GM21423 (cell line): ENCODE data around the gene LYPD4.

Source experiments
- ATAC-seq: cut with Tn5 transposase; IDR thresholded peaks from one replicate; pipeline ENCODE4 v1.9.1; 2021; ENCODE audit warnings: mild to moderate bottlenecking, moderate library complexity; ENCODE audit not compliant: unreplicated experiment

LYPD4 gene

DNA sequence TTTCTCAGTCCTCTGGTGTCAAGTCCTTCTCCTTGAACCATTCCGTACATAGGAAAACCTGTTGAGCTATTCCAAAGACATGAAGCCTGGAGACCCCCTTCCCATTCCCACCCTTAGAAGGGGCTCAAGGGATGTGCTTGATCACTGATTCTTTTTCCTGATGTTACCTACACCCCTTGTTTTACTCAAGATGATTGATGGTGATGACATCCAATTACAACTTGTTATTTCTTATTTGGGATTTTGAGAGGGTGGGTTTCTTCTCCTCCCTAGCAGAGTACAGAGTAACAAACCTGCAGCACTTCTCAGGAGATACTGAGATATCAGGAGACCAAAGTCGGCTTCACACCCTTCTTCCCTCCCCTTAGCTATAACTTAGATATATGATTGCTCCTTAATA, 8.9 kb upstream of the LYPD4 start:
- ATAC-seq, result no peak

GRCh38 chr19:41851456-41851855, 7.0 kb upstream of the LYPD4 start:
- ATAC-seq, result no peak

- no peak for ATAC-seq
These were observed 5.9 kb upstream of the LYPD4 start for GRCh38 chr19:41850381-41850780.

DNA sequence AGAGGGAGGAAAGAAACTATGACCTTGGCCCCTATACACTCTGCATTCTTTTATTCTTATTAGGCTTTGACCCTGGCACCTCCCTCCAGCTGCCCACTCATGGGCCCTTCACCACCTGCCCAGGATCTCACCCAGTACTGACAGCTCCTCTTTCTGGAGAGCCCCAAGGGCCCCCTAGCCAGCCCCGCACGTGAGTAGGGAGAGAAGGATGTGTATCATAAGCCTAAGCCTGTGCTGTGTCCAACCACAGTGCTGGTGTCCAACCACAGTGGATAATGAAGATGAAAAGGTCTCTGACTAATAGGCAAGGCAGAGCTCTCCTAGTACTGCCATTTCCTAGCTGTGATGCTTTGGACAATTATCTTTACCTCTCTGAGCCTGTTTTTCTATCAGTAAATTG, 4.6 kb upstream of the LYPD4 start:
- no peak for ATAC-seq

DNA sequence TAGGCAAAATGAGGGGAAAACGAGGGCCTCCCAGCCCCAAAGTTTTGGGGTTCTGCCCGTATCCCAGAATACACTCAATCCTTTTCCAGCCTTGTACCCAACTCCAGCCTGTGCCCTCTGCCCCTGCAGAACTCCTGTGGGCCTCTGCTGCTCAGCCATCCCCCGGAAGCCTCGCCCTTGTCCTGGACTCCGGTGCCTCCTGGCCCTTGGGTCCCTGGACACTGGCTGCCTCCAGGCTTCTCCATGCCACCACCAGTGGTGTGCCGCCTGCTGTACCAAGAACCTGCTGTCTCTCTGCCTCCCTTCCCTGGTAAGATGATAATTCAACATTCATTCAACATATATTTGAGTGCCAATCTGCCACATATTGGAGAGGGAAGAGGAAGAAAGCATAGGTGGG, 4.2 kb upstream of the LYPD4 start:
- no peak for ATAC-seq

- no peak for ATAC-seq
These were observed 3.0 kb upstream of the LYPD4 start for GRCh38 chr19:41847351-41848105.

GRCh38 chr19:41845051-41845590, 638 bp upstream of the LYPD4 start:
- no peak for ATAC-seq

GRCh38 chr19:41845001-41845050, 343 bp upstream of the LYPD4 start, which contains the start of gene DMRTC2:
Gene DMRTC2, plus strand, starts transcription at chr19:41845042. Its CDS starts 2,387 bp downstream, at chr19:41847429.
- no peak for ATAC-seq

GRCh38 chr19:41843371-41843770, 1.1 kb downstream of the LYPD4 start:
- ATAC-seq, result no peak

GRCh38 chr19:41839211-41839610, 5.3 kb downstream of the LYPD4 start:
- ATAC-seq, result no peak

DNA sequence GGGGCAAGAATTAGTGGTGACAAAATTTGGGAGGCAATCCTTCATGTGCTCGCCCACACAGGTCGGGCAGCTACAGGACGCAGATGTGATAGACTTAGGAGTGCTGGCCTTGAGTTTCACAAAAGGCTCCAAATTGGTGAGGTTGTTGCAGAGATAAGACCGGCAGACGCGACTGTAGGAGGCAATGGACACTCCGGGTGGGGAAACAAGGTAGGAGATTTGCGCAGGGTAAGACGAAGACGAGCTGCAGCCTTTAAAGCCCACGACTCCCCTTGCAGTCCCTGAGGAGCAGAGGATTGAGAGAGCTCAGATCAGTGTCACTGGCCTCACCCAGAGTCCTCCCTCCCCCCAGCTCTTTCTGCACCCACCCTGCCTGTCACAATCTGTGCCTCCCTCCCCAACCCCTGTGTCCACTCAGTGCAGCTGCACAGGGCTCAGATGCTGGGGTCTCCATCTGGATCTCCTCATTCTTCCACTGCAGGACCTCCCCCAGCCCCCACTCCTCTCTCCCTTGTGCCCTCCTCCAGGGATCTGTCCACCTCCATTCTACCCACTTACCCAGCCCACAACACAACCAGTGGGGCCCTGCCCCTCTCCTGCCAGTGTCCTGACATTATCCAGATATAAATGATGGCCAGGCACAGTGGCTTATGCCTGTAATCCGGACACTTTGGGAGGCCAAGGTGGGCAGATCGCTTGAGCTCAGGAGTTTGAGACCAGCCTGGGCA, 6.3 kb downstream of the LYPD4 start:
- ATAC-seq, result no peak

- no peak for ATAC-seq
These were observed 23.3 kb downstream of the LYPD4 start for GRCh38 chr19:41821003-41821735.

GRCh38 chr19:41816761-41817160, 27.7 kb downstream of the LYPD4 start:
- ATAC-seq, result no peak

- no peak for ATAC-seq
These were observed 29.2 kb downstream of the LYPD4 start for GRCh38 chr19:41815301-41815700.

DNA sequence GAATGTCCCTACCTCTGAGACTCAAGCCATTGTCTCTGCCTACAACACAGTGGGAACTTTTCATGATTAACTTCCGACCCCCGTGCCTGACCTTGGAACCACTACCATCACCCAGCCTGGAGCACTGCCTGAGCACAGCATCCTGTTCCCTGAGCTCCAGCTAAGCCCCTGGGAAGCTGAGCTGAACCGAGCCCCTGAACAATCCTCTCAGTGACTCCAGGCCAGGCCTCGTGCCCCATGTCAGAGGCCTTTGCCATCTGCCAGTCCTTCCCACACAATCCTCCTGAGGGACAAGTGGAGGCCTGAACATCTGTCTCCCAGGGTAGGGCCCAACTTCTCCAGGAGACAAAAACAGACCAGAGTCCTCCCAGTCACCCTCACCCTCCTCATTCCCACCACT, 30.6 kb downstream of the LYPD4 start:
- no peak for ATAC-seq

DNA sequence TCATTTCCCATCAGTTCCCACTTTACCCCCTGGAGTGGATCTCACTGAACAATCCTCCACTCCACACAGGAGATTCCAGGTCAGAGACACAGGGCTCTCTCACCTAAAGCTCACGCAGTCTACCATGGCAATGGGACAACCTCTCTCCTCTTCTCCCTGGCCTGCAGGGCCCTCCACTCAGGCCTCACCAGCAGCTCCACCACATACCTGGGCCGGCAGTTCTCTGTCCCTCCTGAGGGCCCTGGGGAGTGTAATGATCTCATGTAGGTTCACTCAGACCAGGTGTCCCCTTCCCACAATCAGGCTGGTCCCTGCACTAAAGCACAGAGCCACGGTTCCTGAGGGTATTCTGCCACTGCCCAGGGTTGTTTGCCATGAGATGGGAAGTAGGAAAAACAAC, 32.5 kb downstream of the LYPD4 start:
- ATAC-seq, result no peak

- no peak for ATAC-seq
These were observed 33.4 kb downstream of the LYPD4 start for GRCh38 chr19:41811036-41811435.

DNA sequence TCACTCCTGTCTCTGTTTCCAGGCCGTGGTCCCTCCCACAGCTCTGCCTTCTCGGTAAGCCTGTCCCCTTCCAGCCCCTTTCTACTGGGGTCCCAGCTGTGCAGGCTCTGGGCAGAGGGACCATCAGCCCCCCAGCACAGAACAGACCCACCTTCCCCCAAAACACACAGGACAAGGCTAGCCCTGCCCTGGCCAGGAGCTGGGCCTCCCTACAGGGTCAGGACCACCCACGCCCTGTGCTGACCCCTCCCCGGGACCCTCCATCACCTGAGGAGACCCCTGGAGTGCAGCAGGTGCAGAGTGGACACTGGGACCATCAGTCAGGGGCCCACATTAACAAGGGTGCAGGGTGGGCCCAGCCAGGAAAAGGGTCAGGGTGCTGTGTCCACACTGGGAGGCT, 34.2 kb downstream of the LYPD4 start:
- no peak for ATAC-seq

DNA sequence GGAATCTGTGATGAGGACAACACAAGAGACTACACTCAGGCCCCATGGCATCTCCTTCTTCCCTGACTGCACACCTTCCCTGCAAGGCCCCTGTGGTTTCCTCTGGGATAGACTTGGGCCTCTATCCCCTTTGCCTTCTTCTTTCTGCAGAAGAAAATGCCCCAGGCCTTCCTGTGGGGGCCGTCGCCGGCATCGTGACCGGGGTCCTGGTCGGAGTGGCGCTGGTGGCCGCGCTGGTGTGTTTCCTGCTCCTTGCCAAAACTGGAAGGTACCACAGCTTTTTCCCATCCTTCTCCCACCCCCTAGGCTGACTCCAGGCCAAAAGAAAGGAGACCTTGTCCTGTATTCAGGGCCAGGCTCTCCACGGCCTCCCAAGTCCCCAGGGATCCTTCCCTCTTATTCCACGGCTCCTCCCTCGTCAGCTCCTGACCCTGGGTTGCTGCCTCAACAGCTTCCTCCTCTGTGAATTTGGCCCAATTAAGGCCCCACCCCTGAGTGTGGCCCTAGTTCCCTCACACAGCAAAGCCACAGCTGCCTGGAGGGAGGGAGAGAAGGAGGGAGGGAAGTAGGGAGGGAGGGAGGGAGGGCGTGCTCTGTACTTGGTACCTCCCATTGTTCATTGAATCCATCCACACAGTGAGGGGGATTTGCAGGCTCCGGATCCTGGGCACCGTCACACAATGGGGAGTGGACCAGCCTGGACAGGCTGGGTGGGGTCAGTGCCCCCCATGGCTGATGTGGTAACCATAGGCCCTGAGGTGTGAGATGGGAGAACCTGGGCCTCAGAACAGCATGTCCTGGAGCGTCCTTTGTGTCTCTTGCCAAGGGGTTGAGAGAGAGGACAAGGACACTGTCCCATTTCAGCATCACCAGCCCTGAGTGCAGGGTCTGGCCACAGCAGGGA, 35.6 kb downstream of the LYPD4 start:
- no peak for ATAC-seq

DNA sequence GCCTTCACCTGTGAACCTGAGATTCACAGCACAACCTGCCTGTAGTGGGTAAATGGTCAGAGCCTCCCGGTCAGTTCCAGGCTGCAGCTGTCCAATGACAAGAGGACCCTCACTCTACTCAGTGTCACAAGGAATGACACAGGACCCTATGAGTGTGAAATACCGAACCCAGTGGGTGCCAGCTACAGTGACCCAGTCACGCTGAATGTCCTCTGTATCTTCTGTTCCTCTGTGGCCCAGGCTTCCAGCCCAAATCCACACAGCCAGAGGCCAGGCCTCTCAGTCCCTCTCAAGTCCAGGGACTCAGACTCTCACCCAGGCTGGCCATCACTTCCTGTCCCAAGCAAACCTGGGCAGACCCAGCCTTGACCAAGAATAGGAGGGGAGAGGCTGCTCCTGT, 37.3 kb downstream of the LYPD4 start:
- no peak for ATAC-seq

DNA sequence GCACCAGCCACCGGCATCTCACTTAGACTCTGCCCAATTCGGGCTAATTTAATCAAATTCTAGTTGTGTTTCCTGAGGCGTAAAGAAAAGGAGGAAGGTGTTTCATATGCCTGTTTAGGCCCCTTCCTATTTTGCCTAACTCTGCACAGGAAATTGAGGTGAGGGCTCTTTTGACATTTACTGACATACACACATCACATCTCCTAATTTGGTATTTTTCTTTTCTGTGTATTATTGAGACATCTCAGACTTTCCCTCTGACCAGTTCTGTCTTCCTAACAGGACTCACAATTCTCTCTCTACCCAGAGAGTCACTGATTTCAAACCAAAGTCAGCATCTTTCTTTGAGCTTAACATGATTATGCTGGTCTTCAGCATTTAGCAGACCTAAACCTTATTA, 40.1 kb downstream of the LYPD4 start:
- ATAC-seq, result no peak
